ENCODE measurements around the gene ZNF718. TPM values are rescaled to one million over a fixed set of nuclear protein-coding genes. Genes with fewer than 3 reads are reported as not detected.
"Not testable (repeated sequence)": the region's sequence is repeated elsewhere in the genome, so short reads cannot be mapped to it uniquely, and the experiment has no call there.

The ZNF718 gene
- total RNA-seq, 1 donor from 2014 or later, result 3.3 TPM

DNA sequence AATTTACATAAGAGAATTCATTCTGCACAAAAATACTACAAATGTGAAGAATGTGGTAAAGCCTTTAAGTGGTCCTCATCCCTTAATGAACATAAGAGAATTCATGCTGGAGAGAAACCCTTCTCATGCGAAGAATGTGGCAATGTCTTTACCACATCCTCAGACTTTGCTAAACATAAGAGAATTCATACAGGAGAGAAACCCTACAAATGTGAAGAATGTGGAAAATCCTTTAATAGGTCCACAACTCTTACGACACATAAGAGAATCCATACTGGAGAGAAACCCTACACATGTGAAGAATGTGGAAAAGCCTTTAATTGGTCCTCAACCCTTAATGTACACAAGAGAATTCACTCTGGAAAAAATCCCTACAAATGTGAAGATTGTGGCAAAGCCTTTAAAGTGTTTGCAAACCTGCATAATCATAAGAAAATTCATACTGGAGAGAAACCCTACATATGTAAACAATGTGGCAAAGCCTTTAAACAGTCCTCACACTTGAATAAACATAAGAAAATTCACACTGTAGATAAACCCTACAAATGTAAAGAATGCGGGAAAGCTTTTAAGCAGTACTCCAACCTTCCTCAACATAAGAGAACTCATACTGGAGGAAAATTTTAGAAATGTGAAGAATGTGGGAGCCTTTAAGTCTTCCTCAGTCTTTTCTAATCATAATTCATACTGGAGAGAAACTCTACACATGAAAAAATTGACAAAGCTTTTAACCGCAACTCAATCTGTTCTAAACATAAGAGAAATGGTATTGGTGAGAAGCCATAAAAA lies 37.4 kb downstream of the ZNF718 start:
- no peak for ATAC-seq

GRCh38 chr4:169640-170039 lies 45.3 kb downstream of the ZNF718 start:
- not testable (repeated sequence) for ATAC-seq

- not testable (repeated sequence) for ATAC-seq
Measured at GRCh38 chr4:171318-171717, 47.0 kb downstream of the ZNF718 start.

DNA sequence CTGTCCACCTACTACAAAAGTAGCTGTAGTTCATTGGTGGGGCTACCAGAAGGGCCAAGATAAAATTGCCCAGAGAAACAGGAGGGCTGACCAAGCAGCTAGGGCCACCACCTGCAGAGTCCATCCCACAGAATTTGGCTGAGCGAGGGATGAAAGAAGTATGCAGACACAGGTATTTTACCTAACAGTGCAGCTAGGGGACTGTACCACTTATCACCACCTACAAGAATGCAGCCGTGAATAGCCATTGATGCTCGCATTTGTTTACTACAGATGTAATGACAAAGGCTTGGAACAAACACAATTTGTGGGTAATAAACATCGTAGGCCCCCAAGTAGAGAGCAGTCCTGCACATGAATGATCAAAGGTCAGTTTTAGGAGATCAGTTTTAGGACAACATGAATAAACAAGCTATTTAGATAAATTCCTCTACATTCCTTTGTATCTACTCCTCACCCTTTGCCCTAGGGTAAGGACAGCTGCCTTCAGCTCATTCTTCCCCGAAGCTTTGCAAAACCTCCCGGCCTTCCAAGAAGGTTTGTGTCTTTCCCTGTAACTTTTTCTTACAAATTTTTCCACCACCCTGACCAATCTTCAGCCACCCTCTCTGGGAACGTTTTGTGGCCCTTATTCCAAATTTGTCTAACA lies 49.5 kb downstream of the ZNF718 start:
- no peak for ATAC-seq

- no peak for ATAC-seq
Measured at GRCh38 chr4:175986-176385, 51.7 kb downstream of the ZNF718 start.

DNA sequence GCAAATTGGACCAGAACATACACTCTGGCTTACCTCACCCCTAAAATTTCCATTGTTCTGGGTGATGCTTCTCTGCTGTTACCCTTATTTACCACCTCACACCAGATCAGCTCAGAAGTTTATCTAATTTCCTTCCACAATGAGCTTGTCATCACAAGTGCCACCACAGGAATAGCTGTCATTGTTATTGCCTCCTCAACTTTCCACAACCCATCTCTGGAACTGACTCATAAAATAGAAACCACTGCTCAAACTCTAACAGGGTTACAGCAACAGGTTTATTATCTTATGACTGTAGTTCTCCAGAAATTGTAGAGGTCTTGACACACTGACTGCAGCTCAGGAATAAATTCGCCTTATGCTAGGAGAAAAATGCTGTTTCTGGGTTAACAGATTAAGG lies 52.7 kb downstream of the ZNF718 start:
- no peak for ATAC-seq

DNA sequence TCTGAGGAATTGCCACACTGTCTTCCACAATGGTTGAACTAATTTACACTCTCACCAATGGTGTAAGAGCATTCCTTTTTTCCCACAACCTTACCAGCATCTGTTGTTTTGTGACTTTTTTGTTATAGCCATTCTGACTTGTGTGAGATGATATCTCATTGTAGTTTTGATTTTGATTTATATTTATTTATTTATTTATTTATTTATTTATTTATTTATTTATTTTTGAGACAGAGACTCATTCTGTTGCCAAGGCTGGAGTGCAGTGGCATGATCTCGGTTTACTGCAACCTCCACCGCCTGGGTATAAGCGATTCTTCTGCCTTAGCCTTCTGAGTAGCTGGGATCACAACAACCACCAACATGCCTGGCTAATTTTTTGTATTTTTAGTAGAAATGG lies 57.9 kb downstream of the ZNF718 start:
- not testable (repeated sequence) for ATAC-seq

- no peak for ATAC-seq
Measured at GRCh38 chr4:188091-188490, 63.8 kb downstream of the ZNF718 start.

DNA sequence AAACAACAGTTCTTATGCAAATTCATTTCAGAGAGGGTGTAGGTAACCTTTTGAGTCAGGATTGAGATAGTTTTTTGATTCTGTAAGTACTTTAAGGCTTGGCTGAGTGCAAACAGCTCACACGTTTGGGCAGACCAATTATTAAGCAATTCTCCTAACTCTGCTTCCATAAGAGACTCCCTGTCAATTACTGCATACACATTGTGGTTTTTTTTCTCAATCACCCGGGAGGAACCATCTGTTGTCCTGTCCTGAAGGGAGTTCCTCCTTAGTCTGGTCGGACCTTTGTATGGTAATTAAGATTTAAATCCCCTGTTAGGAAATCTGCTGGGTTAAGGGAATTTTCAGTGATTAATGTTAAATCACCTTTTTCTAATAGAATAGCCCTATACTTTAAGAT lies 70.9 kb downstream of the ZNF718 start:
- ATAC-seq, result not testable (repeated sequence)

DNA sequence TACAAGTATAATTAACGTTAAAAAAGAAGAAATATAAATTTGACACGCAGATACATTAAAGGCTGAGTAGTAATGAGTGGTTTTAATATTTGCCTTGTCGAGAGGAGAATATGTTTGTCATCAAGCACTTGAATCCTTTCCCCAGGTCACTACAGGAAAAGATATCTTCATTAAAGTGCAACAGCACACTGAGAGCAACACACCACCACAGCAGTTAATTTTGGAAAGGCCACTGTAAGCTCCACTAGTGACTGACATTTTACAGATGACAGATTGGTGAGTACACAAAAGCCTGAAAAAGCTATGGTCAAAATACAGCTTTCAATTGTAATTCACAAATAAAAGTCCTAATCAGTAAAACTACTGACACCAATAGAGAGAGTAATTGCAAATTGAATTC lies 76.6 kb downstream of the ZNF718 start:
- ATAC-seq, result no peak

GRCh38 chr4:202822-203221 lies 78.5 kb downstream of the ZNF718 start:
- ATAC-seq, result not testable (repeated sequence)

DNA sequence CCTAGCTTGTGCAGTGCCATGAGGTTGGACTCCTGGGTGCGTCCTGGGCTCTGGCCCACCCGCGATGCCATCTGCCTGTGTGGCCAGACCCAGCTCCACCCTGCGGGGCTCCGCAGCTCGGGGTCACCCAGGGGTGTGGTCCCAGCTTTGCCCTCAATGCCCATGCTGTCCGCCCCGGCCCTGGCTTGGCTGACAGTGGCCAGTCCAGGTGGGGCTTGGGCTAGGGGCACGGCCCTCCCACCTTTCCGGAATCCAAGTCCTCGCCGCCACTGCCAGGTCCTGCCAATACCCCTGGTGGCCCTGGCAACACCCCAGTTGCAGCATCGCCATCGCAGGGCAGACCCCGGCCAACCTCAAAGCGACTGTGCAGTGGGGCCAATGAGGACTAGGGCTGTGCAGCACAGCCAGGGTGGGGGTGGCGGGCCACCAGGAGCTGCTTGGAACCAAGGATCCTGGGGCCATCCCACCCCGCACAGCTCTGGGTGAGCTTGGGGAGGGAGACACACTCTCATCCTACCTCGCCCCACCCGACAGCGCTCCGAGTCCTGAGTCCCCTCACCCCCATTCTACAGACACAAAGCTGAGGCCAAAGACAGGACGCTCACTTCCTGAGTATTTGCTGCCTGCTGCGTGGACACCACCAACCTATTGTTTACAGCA lies 80.9 kb downstream of the ZNF718 start:
- ATAC-seq, result peak; percentile 8

GRCh38 chr4:206054-206453 lies 81.8 kb downstream of the ZNF718 start:
- ATAC-seq, result no peak

GRCh38 chr4:208416-209096 lies 84.3 kb downstream of the ZNF718 start:
- ATAC-seq, result not testable (repeated sequence)

GRCh38 chr4:211033-211511 lies 86.8 kb downstream of the ZNF718 start:
- peak; percentile 42 for ATAC-seq

DNA sequence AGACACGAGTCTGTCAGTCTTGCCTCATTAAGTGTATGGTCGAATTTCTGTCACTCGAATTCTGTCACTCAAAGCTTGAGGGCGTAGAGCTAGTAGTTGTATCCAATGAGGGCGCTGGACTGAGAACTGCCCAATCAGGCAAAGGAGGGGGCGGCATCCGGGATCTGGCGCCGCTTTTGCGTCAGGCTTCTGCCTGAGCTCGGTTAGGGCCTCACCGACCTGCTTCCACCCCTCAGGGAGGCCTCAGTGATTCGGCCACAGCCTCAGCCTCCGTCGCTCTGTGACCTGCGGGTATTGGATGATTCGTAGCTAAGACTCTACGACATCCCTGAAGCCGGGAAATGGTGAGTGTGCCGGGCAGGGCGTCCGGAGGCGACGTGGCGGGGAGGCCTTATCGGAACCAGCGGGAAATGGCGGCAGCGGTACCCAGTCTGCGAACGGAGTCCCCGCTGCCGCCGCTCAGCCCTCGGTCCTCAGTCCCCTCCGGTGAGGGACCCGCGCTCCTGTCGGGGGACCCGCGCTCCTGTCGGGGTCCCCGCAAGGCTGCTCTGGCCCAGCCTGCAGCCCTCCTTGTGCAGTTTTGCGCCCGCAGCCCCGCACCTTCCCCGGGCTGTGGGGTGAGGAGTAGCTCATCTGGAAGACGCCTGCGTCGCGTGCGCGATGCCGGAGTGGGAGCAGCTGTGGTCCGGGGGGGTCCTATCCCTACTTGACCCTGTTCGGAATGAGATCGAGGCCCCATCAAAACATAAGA lies 88.3 kb downstream of the ZNF718 start:
- ATAC-seq, result peak; percentile 77

DNA sequence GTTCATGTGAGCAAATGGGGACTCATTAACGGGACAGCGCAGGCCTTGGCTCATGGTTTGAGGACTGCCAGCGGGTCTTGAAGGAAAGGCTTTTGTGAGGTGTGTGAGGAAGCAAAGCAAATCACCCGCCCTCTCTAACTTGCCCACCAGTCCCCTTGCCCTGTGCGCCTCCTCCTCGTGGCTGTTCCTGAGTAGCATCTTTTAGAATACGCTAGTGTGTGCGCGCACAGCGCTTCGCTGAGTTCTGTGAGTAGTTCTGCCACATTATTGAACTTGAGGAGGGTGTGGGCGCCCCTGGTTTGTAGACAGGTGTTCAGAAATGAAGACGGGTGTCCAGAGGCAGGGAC lies 88.9 kb downstream of the ZNF718 start:
- not testable (repeated sequence) for ATAC-seq

Other genes starting within 250 kb of the ZNF718 start
- 6.9 TPM for gene ZNF595, start 71.2 kb upstream of the ZNF718 start, total RNA-seq
- 0.88 TPM for gene ZNF732, start 181.0 kb downstream of the ZNF718 start, total RNA-seq
- 7.8 TPM for gene ZNF141, start 213.3 kb downstream of the ZNF718 start, total RNA-seq

All from esophagus mucosa (tissue), 1 donor.